DND-41 (cell line): ENCODE results near the gene WDFY3.

Source experiments
- ATAC-seq: fragments of 200-7000 bp; cut with Tn5 transposase; 3 replicates; pipeline ENCODE4 v1.9.1; 2021; ENCODE audit warnings: low read depth; ENCODE audit not compliant: insufficient read depth
- DNase-seq: peaks from one replicate; pipeline ENCODE4 v3.0.0-alpha.2; 2020
- H2AFZ ChIP-seq: 2 replicates; pipeline ENCODE4 v1.6.0; 2012; ENCODE audit warnings: low read depth, low read length
- H3K27ac ChIP-seq: 2 replicates; pipeline ENCODE4 v1.5.1; 2012; ENCODE audit warnings: low read length, inconsistent platforms
- H3K27me3 ChIP-seq: fragments of 200-600 bp; sonication (generic); 2 replicates; pipeline ENCODE4 v1.6.0; 2012; ENCODE audit warnings: low read length, mild to moderate bottlenecking, inconsistent platforms; ENCODE audit not compliant: insufficient read depth, poor library complexity
- H3K36me3 ChIP-seq: 2 replicates; pipeline ENCODE4 v1.5.1; 2012; ENCODE audit warnings: low read length, inconsistent platforms; ENCODE audit not compliant: insufficient read depth
- H3K4me1 ChIP-seq: 2 replicates; pipeline ENCODE4 v1.5.1; 2012; ENCODE audit warnings: mild to moderate bottlenecking, low read length; ENCODE audit not compliant: insufficient read depth
- H3K4me2 ChIP-seq: 2 replicates; pipeline ENCODE4 v1.6.0; 2012; ENCODE audit warnings: mild to moderate bottlenecking, moderate library complexity, low read length, inconsistent platforms; ENCODE audit not compliant: insufficient read depth
- H3K4me3 ChIP-seq, 2 experiments: fragments of 200-600 bp in 1 of 2; shearing (Covaris generic) in 1 of 2; 2 replicates each; pipeline ENCODE4 v1.5.1; 2012 to 2016; ENCODE audit warnings: inconsistent platforms in 2 of 2, low read length in 2 of 2, mild to moderate bottlenecking in 2 of 2, low read depth in 1 of 2, moderate library complexity in 1 of 2
- H3K79me2 ChIP-seq: 2 replicates; pipeline ENCODE4 v1.6.0; 2012; ENCODE audit warnings: low read length, inconsistent platforms; ENCODE audit not compliant: insufficient read depth
- H3K9ac ChIP-seq: 2 replicates; pipeline ENCODE4 v1.6.0; 2012; ENCODE audit warnings: low read depth, mild to moderate bottlenecking, inconsistent platforms, low read length, moderate library complexity
- H3K9me3 ChIP-seq: 2 replicates; pipeline ENCODE4 v1.5.1; 2012; ENCODE audit warnings: low read length, moderate library complexity, mild to moderate bottlenecking, inconsistent platforms; ENCODE audit not compliant: insufficient read depth, severe bottlenecking
- H4K20me1 ChIP-seq: 2 replicates; pipeline ENCODE4 v1.6.0; 2012; ENCODE audit warnings: low read length; ENCODE audit not compliant: insufficient read depth
- EZH2 ChIP-seq: IDR thresholded peaks from 3 replicates; pipeline ENCODE4 v1.6.1; 2012; ENCODE audit warnings: borderline replicate concordance, low read depth, mild to moderate bottlenecking, moderate library complexity, low read length, inconsistent platforms; ENCODE audit not compliant: severe bottlenecking
- TF ChIP-seq, protein P1 (sequence below): IDR thresholded peaks from 2 replicates; pipeline ENCODE4 v1.5.1; 2012; ENCODE audit warnings: borderline replicate concordance, low read length, moderate library complexity, mild to moderate bottlenecking; ENCODE audit not compliant: poor library complexity, severe bottlenecking; ENCODE audit errors: extremely low read depth

The WDFY3 gene

DNA sequence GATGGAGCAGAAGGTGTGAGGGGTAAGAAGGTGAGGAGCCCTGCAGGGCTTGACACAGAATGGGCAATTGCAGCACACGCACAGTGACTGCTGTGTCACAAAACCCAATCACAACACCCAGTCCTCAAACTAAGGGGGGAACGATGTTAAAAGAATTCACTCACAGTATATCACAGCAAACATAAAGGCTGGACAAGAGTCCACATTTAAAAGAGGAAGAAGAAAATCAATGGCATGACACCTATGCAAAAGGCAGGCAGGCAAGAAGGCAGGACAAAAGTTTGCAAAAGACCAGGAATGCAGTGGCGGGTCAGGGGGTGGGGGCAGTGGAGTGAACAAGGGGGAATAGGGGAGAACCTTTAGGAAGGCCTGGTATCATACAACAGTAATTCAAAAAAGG, 305.9 kb downstream of the WDFY3 start:
- Histone ChIP-seq H4K20me1 (no peaks in the 10 kb centered on the region), H3K27ac (no peak overlapping the region), H3K4me2 (no peak overlapping the region), H3K4me3 (no peak overlapping the region), H3K9ac (no peak overlapping the region), H3K36me3 (no peaks in the 10 kb centered on the region), H2AFZ (no peak overlapping the region), H3K79me2 (no peaks in the 10 kb centered on the region), H3K4me1 (no peaks in the 10 kb centered on the region), H3K9me3 (peaks cover 2% of the 10 kb centered on the region), H3K27me3 (no peaks in the 10 kb centered on the region)
- ATAC-seq (no peak), DNase-seq (no peak)
- TF ChIP-seq, protein P1, sequence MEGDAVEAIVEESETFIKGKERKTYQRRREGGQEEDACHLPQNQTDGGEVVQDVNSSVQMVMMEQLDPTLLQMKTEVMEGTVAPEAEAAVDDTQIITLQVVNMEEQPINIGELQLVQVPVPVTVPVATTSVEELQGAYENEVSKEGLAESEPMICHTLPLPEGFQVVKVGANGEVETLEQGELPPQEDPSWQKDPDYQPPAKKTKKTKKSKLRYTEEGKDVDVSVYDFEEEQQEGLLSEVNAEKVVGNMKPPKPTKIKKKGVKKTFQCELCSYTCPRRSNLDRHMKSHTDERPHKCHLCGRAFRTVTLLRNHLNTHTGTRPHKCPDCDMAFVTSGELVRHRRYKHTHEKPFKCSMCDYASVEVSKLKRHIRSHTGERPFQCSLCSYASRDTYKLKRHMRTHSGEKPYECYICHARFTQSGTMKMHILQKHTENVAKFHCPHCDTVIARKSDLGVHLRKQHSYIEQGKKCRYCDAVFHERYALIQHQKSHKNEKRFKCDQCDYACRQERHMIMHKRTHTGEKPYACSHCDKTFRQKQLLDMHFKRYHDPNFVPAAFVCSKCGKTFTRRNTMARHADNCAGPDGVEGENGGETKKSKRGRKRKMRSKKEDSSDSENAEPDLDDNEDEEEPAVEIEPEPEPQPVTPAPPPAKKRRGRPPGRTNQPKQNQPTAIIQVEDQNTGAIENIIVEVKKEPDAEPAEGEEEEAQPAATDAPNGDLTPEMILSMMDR = no peak
- no peak for TF ChIP-seq EZH2

DNA sequence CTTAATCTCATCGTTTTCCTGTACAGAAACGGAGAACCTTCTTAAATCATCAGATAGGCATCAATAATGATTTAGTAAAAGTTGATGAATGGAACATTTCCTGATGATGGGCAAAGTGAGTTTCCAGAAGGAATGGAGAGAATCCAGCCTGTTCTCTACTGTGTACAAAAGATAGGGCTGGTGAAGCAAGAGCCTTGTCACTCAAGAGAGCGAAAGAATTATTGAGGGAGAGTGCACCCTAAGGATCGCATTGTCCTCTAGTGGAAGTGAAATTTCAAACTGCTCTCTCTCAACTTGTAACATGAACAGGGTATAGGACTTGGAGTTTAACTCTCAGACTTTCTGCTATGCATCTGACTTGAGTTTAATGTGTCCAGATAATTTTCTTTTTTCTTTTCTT, 314.0 kb downstream of the WDFY3 start:
- Histone ChIP-seq H3K4me1 (no peaks in the 10 kb centered on the region), H3K27ac (no peak overlapping the region), H4K20me1 (no peaks in the 10 kb centered on the region), H2AFZ (no peak overlapping the region), H3K9me3 (no peaks in the 10 kb centered on the region), H3K4me3 (no peak overlapping the region), H3K36me3 (no peaks in the 10 kb centered on the region), H3K4me2 (no peak overlapping the region), H3K79me2 (no peaks in the 10 kb centered on the region), H3K9ac (no peak overlapping the region), H3K27me3 (no peaks in the 10 kb centered on the region)
- ATAC-seq (no peak), DNase-seq (no peak)
- TF ChIP-seq, protein P1 = no peak
- no peak for TF ChIP-seq EZH2

DNA sequence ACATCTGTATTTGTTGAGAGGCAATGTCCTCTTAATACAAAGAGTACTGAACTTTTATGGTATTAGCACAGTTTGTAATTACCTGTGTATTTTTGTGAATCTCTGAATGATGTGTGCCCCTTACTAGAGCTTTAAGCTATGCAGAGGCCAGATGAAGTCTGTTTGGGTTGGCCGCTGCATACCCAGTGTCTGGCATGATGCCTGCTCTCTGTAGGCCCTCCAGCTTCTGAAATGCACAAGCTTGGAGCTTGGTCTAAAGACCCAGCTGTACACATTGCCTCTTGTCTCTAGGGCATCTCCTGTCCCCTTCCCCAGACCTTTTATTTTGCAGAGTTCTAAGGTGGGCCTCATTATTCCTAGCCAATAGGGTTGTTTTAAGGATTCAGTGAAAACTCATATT, 315.0 kb downstream of the WDFY3 start:
- no peaks in the 10 kb centered on the region for H3K4me1 ChIP-seq
- no peak for DNase-seq
- H3K36me3 ChIP-seq = no peaks in the 10 kb centered on the region
- no peaks in the 10 kb centered on the region for H3K79me2 ChIP-seq
- H2AFZ ChIP-seq = no peak overlapping the region
- no peak overlapping the region for H3K27ac ChIP-seq
- no peak overlapping the region for H3K9ac ChIP-seq
- TF ChIP-seq, protein P1 = no peak
- no peak for TF ChIP-seq EZH2
- H4K20me1 ChIP-seq = no peaks in the 10 kb centered on the region
- ATAC-seq = no peak
- H3K4me2 ChIP-seq = no peak overlapping the region
- H3K9me3 ChIP-seq = no peaks in the 10 kb centered on the region
- no peak overlapping the region for H3K4me3 ChIP-seq
- H3K27me3 ChIP-seq = no peaks in the 10 kb centered on the region
